HG02870 (cell line): ENCODE results near the gene NIPBL.
"Not testable (repeated sequence)": the region's sequence is repeated elsewhere in the genome, so short reads cannot be mapped to it uniquely, and the experiment has no call there.

Experiments
- ATAC-seq: cut with Tn5 transposase; IDR thresholded peaks from one replicate; pipeline ENCODE4 v1.9.1; 2021; ENCODE audit warnings: mild to moderate bottlenecking, moderate library complexity; ENCODE audit not compliant: unreplicated experiment

NIPBL gene

DNA sequence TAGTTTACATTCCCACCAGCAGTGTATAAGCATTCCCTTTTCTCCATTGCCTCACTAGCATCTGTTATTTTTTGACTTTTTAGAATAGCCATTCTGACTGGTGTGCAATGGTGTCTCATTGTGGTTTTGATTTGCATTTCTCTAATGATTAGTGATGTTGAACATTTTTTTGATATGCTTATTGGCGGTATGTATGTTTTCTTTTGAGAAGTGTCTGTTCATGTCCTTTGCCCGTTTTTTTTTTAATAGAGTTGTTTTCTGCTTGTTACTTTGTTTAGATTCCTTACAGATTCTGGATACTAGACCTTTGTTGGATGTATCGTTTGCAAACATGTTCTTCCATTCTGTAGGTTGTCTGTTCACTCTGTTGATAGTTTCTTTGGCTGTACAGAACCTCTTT, 25.3 kb downstream of the NIPBL start:
- ATAC-seq = no peak

DNA sequence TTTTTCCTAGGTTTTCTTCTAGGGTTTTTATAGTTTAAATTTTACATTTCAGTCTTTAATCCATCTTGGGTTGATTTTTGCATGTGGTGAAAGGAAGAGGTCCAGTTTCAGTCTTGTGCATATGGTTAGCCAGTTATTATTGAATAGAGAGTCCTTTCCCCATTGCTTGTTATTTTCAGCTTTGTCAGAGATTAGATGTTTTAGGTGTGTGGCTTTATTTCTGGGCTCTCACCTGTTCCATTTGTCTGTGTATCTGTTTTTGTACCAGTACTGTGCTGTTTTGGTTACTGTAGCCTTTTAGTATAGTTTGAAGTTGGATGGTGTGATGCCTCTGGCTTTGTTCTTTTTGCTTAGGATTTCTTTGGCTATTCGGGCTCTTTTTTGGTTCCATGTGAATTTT, 25.8 kb downstream of the NIPBL start:
- no peak for ATAC-seq

DNA sequence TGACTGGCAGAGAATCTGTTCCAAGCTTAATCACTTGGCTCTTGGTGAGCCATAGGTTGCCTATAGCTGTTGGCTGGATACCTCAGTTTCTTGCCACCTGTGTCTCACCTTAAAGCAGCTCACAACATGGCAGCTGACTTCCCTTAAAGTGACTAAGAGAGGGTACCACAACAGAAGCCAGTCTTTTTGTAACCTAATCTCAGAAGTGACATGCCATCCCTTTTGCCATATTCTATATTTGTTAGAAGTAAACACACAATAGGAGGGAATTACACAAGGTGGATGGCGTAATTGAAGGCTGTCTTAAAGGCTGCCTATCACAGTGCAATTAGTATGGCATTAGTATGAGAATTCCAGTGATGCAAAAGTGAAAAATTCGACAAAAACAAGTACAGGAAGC, 28.1 kb downstream of the NIPBL start:
- ATAC-seq = no peak

DNA sequence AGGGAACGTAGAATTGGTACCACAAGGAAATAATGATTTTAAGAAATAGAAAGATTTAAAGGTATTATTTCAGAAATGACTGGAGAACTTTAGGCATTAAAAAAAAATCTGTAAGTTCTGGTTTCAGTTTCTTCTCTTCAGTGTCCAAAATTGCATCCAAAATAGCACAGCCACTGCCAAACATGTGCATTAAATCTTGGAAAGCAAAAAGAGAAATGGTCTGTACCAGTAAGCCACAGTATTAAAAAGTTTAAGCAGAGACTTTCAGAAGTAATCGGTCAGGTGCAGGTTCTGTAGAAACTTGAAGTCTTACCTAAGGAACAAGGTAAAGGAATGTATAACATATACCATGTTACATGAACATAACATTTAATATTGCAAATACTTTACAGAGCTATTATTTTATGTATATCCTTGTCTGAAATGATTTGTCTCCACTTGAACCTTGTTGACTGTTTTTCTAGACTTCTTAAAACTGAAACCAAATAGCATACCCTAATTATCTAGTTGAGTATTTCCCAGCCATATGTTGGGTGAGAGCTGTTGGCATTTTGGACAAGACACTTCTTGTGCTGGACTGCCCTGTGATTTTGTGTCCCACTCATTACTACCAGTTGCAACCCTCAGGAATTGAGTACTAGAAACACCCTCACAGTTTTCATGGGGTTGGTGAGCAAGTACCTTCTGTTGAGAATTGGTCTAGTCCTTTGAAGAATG, 32.1 kb downstream of the NIPBL start:
- ATAC-seq = peak; percentile 44

DNA sequence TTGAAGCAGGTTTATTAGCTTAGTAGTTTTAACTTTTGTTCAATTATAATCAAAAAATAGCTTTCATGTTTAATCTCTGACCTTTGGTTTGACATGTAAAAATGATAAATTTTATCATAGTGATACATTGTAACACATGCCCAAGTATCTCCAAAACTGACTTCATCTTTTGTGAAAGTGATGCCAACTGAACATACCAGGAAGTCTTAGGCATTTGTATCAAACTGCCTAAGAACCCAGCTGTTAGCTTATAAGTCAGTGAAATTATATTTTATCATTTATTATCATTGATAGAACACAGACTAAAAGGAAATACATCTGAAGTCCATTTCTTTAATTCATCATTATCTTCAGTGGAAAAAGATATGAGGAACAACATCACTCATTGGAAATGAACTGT, 39.1 kb downstream of the NIPBL start:
- no peak for ATAC-seq

DNA sequence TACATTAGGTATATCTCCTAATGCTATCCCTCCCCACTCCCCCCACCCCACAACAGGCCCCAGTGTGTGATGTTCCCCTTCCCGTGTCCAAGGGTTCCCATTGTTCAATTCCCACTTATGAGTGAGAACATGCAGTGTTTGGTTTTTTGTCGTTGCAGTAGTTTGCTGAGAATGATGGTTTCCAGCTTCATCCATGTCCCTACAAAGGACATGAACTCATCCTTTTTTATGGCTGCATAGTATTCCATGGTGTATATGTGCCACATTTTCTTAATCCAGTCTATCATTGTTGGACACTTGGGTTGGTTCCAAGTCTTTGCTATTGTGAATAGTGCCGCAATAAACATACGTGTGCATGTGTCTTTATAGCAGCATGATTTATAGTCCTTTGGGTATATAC, 40.0 kb downstream of the NIPBL start:
- not testable (repeated sequence) for ATAC-seq

DNA sequence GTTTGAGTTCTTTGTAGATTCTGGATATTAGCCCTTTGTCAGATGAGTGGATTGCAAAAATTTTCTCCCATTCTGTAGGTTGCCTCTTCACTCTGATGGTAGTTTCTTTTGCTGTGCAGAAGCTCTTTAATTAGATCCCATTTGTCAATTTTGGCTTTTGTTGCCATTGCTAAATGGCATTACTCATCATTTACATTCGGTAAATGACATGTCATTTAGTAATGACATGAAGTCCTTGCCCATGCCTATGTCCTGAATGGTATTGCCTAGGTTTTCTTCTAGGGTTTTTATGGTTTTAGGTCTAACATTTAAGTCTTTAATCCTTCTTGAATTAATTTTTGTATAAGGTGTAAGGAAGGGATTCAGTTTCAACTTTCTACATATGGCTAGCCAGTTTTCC, 40.8 kb downstream of the NIPBL start:
- ATAC-seq = not testable (repeated sequence)

DNA sequence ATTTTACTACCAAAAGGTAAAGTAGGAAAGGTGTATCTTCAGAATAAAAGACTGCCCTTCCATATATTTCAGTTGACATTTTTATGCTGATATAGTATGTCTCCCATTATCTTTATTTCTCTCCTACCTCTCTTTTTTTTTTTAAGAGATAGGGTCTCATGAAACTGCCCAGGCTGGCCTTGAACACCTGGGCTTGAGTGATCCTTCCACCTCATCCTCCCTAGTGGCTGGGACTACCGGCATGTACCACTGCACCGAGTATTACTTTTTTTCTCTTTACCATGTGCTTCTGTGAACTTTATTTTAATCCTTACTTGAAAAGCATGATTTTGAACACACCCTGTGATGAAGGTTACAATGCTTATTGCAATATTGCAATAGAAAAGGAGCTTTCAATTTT, 42.7 kb downstream of the NIPBL start:
- ATAC-seq = no peak

DNA sequence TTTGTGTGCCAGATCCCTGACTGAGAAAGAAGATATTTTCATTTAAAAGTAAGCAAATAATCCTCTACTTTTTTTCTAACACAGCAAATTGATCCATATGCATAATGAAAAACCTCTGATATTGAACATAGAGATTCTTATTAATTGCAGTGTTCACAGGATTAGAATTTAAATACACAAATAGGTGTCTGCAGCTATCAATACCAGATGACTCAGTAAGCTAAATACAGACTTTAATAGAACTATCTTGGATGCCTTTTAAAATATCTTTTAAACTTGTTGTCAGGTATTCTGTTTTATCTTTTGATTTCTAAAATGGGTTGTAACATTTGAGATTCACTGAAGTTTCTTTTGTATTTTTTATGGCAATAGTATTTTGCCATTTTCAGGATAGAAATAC, 43.1 kb downstream of the NIPBL start:
- no peak for ATAC-seq

DNA sequence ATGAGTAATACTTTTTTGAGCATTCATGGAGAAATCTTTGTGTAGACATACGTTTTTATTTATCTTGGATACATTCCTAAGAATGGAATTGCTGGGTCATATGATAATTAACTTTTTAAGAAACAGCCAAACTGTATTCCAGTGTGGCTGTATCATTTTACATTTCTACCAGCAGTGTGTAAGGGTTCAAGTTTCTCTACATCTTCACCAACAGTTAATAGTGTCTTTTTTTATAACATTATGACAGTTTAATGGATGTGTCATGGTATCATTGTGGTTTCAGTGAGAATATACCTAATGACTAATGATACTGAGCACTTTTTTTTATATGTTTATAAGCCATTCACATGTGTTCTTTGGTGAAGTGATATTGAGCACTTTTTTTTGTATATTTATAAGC, 52.4 kb downstream of the NIPBL start:
- no peak for ATAC-seq

DNA sequence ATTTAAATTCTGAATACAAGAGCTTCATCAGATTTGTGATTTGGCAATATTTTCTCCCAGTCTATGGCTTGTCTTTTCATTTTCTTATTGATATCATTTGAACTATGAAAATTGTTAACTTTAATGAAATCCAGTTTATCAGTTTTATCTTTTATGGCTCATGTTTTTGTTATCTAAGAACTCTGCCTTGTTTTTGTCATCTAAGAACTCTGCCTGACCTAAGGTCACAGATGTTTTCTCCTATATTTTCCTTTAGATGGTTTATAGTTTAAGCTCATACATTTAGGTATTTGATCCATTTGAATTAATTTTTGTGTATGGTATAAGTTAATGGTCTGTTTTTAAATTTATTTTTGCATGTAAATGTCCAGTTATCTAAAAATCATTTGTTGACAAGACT, 52.9 kb downstream of the NIPBL start:
- no peak for ATAC-seq

DNA sequence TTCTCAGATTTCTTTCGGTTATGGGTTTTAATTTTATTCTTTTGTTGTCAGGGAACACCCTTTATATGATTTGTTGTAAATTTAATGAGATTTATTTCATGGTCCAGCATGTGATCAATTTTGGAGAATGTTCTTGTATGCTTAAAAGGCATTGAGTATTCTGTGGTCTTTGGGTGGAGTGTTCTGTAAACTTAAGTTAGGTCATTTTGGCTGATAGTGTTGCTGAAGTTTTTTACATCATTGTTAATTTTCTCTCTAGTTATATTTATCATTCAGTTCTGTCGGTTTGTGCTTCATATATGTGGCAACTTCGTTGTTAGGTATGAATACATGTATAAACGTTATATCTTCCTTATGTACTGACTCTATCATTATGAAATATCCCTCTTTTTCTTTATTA, 55.5 kb downstream of the NIPBL start:
- no peak for ATAC-seq

DNA sequence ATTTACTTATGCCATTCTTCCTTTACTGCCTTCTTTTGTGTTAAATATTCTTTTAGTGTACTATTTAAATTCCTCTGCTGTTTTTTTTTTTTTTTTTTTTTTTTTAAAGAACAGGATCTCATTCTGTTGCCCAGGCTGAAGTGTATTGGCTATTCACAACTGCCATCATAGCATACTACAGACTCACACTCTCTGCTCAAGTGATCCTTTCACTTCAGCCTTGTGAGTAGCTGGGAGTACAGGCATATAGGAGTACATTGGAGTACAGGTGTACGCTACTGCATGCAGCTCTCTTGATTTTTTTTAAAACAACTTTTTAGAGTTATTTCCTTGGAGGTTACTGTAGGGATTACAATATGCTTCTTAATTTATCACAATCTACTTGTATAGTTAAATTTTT, 56.1 kb downstream of the NIPBL start:
- no peak for ATAC-seq

DNA sequence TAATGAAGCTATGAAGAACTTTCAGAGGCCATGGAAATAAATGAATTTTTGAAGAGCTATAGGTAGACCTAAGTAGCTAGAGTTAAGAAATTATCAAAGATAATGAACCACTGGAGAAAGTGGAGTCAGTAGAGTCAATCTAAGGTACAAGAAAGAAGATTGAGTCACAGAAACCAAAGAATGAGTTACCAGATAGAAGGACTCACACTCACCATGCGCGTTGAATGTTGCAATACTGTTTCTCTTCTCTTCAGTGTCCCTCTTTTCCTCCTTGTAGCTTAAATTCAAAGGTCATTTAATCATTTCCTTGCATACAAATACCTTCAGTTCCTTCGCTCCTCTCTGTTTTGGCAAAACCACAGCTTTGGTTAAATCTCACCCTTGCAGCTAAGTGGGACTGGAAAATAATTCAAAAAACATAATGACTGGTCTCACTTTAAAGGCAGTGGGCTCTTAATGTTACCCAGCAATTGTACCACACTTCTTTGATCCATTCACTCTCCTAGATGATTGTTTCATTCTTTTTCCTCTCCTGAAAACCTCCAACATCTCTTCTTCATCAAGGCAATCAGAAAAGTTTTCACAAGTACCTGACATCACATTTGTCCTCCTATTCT, 58.3 kb downstream of the NIPBL start:
- ATAC-seq = no peak

DNA sequence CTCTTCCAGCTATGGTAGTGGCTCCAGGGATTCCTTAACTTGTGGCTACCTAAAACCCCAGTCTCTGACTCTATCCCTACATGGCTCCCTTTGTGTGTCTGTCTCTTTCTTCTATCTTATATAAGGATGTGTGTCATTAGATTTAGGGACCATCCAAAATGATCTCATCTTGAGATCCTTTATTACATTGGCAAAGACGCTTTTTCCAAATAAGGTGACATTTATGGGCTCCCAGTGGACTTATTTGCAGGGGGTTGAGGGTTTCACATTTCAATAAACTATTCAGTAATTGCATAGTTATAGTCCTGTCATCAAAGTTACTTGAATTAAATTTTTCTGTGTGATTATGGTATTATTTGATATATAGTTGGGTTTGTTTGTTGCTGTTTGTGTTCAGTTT, 59.2 kb downstream of the NIPBL start:
- ATAC-seq = no peak

DNA sequence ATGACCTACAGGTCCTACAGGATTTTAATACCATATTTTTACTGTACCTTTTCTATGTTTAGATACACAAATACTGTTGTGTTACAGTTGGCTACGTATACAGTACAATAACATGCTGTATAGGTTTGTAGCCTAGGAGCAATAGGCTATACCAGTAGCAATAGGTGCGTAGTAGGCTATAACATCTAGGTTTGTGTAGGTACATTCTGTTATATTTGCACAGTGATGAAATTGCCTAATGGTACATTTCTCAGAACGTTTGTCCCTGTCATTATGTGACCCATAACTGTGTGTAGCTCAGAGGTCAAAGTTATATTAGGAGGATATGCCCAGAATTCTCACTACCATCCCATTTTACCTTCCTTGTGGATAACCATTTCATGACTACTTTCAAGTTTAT, 59.7 kb downstream of the NIPBL start:
- ATAC-seq = no peak

DNA sequence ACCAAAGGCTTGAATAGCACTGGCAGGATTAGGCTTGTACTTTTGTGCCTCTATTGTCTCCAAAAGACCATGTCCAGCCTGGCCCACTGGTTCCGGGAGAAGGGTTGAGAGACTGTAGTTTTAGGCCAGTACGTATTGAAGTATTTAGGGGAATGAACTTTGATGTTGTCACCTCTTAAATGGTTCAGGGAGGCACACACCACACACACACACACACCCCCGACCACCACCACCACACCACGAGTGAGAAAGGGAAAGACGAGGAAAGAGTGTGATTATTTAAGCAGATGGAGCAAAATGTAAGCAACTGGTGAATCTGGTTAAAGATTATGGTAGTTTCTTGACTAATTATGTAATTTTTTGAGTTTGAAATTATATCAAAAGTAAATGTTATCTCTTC, 61.6 kb downstream of the NIPBL start:
- ATAC-seq = no peak

DNA sequence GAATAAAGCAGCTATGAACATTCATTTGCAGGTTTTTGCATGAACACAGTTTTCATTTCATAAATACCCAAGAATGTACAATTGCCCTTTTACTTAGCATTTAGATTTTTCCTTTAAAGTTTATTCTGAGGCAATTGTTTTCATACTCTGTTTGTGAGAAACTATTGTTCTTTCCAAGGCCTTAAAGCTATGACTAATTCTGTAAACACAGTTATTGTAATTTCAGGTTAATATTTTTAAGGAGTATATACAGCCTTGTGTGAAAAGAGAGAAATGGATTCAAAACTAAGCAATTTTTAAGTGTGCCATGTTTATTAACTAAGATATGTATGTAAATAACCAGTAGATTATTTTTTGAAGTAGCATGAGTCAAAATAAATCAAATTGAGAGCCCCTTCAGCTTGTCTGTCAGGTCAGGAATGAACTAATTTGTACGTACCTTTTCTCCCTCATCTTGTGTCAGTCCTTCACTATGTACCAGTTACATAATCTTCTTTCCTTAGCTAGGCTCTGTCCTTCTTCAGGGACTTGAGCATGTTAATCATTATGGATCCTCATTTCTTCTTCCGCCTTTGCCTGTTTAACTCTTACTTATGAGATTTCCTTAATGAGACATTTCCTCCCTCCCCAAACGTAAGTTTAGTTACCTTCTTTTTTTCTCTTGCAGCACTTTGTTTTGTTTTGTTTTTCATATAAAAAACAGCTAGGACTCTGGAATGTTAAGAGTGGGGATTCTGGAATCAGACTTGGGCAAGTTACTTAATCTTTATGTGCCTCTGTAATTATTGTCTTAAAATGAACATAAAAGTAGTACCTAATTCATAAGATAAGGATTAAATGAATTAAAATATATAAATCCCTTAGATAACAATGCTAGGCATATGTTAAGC, 63.6 kb downstream of the NIPBL start:
- no peak for ATAC-seq

DNA sequence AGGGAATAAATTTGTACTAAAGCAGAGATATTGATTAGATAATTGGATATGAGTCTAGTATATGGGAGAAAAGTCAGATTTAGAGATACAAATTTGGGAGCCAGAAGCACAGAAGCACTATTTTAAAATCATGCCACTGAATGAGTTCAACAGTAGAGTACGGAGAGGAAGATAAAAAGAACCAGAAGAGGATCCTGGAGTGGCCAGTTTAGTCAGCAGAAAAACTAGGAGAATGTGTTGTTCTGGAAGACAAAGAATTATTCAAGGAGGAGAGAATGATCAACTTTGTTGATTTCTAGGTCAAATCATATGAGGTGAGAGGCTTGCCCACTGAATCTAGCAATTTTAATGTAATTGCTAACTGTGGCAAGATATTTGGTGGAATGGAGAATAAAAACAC, 67.0 kb downstream of the NIPBL start:
- ATAC-seq = no peak

DNA sequence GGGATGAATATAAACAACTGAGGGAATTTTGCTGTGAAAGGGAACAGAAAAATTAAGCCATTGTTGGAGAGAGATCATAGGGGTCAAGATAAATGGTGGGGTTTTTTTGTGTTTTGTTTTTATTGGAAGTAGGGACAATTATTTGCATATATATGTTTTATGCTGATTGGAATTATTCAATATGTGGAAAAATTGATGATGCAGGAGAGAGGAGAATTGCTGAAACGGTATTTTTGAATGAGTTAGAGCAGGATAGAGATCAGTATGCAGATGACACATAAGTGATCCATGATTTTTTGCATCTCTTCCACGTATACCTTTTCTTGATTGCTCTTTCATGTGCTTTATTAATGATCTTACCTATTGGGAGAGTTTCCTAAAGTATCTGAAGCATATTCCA, 67.5 kb downstream of the NIPBL start:
- ATAC-seq = no peak

DNA sequence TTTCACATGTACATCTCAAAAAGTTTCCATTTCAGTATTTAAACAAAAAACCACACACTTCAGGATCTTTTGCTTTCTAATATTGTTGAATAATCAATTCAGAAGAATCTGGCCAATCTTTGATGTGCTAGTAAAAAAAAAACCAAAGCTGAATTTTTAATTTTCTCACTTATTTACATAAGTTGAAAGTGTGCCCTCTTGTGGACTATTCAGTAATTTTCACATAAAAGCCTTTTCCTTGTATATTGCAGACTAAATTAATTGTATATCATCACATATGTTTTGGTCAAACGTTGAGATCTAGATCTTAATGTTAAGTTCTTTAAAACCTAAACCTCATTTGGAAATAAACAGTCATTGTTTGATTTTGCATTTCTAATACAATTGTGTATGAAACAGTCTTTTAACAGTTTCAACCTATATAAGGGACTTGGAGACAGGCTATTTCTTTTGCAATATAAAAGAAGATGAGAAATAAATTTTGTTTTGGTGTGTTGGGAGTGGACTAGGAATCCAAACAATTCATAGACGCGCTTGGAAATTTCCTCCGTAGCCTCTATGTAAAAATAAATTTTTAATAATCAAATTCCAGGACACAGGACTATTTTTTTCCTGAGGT, 68.1 kb downstream of the NIPBL start:
- ATAC-seq = no peak

DNA sequence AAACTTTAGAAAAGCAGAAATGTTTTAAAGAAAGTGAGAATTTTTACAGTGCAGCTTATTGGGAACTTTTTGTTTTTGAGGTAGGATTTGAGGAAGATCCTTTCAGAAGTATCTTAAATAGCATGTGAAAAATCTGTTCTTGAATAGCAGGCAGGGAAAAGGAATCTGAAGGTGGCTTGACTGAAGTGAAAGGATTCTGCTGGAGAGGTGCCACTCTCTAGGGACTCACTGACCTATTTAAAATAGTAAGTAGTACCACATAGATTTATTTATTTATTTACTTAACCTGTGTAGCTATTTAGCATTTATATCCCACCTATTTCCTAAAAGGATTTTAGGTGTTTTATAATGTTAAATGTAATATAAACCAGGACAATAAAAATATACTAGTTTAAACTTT, 69.1 kb downstream of the NIPBL start:
- ATAC-seq = no peak
